GM12873 (cell line): ENCODE measurements around the gene PRUNE2.

Experiments
- CTCF ChIP-seq: IDR thresholded peaks from 2 replicates; pipeline ENCODE4 v1.5.1; 2012; ENCODE audit warnings: low read depth, mild to moderate bottlenecking, moderate library complexity, low read length, control low read depth; ENCODE audit not compliant: insufficient read depth; ENCODE audit errors: missing control alignments

The PRUNE2 gene

GRCh38 chr9:76866689-76867088 is 39.2 kb downstream of the PRUNE2 start:
- TF ChIP-seq CTCF = no peak

DNA sequence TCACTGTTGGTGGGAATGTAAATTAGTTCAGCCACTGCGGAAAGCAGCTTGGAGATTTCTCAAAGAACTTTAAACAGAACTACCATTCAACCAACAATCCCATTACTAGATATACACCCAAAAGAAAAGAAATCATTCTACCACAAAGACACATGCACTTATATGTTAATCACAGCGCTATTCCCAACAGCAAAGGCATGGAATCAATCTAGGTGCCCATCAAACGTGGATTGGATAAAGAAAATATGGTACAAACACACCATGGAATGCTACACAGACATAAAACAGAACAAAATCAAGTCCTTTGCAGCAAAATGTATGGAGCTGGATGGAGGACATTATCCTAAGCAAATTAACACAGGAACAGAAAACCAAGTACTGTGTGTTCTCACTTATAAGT is 42.1 kb downstream of the PRUNE2 start:
- TF ChIP-seq CTCF = no peak

DNA sequence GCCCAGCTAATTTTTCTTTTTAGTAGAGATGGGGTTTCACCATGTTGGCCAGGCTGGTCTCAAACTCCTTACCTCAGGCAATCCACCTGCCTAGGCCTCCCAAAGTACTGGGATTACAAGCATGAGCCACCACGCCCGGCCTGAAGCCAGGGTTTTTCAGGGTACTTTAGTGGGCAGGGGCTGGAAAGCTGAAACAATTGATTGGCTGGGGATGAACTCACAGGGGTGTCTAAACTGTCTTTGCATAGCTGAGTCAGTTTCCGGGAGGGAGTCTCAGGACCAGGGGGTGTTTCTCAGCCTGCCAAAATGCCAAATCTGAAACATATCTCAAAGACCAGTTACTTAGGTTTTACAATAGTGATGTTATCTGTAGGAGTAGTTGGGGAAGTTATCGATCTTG is 46.1 kb downstream of the PRUNE2 start:
- no peak for TF ChIP-seq CTCF

GRCh38 chr9:76856016-76856415 is 49.9 kb downstream of the PRUNE2 start:
- no peak for TF ChIP-seq CTCF

- no peak for TF ChIP-seq CTCF
Measured at GRCh38 chr9:76855015-76855414, 50.9 kb downstream of the PRUNE2 start.

DNA sequence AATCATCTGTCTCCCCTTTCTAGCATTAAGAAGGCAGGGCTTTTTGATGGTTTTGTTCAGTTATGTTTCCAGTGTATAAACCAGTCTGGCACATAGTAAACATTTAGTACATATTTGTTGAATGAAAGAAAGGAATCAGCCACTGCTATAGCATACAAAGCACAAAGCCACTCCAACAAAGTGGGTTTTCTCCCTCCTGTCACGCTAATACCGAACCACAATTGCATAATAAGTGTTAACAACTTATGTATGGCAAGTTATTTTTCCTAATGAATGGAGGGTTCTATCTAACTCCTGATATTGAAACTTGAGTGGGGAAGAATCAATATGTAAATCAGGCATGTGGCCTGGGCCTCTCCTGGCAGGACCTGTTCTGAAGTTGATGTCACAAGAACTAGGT is 53.9 kb downstream of the PRUNE2 start:
- TF ChIP-seq CTCF = no peak

DNA sequence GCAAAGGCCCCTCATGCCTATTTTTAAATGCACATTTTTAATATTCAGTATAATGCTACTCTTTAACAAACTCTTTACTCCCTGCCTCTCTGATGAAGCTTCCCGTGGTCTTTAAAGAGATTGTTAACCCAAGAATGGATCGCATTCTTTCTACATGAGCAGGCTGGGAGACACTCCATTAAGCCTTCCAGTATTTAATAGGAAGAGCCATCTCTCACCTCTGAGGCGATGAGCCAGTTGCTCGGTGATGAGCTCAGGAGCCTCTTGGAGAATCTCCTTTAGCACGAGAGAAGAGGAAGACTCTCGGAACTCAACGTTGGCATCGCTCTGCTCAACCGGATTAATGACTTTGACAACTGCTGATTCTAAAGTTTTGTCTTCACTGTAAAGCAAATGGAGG is 59.6 kb downstream of the PRUNE2 start:
- no peak for TF ChIP-seq CTCF

GRCh38 chr9:76845254-76845653 is 60.7 kb downstream of the PRUNE2 start:
- no peak for TF ChIP-seq CTCF
